ENCODE data around the gene CDX2. TPM values are rescaled to one million over a fixed set of nuclear protein-coding genes. Genes with fewer than 3 reads are reported as not detected.

Gene CDX2
- total RNA-seq, 1 donor from 2014 or later: not detected

GRCh38 chr13:27933580-27934328 lies 35.4 kb downstream of the CDX2 start:
- ATAC-seq (no peak), DNase-seq (ENCODE audit: low spot score) (no peak)

GRCh38 chr13:27933118-27933517 lies 36.0 kb downstream of the CDX2 start:
- DNase-seq (ENCODE audit: low spot score) (no peak), ATAC-seq (no peak)

- ATAC-seq: no peak
These were observed 39.2 kb downstream of the CDX2 start for GRCh38 chr13:27929868-27930267.

GRCh38 chr13:27928805-27929753 lies 40.0 kb downstream of the CDX2 start:
- no peak for ATAC-seq
- no peak for DNase-seq (ENCODE audit: low spot score)

More at GRCh38 chr13:27929868-27930267, 39.2 kb downstream of the CDX2 start:
- no peak for DNase-seq (ENCODE audit: low spot score)

GRCh38 chr13:27928353-27928804 lies 40.7 kb downstream of the CDX2 start:
- ATAC-seq (no peak), DNase-seq (ENCODE audit: low spot score) (no peak)

GRCh38 chr13:27927444-27928352 lies 41.4 kb downstream of the CDX2 start:
- no peak for ATAC-seq
- no peak for DNase-seq (ENCODE audit: low spot score)

- ATAC-seq (no peak), DNase-seq (ENCODE audit: low spot score) (no peak)
These were observed 42.3 kb downstream of the CDX2 start for GRCh38 chr13:27926644-27927434.

GRCh38 chr13:27925220-27925991 lies 43.7 kb downstream of the CDX2 start:
- ATAC-seq (no peak), DNase-seq (ENCODE audit: low spot score) (no peak)

GRCh38 chr13:27924529-27925141 lies 44.5 kb downstream of the CDX2 start:
- DNase-seq (ENCODE audit: low spot score) (no peak), ATAC-seq (no peak)

- ATAC-seq: no peak
- no peak for DNase-seq (ENCODE audit: low spot score)
These were observed 45.2 kb downstream of the CDX2 start for GRCh38 chr13:27923794-27924528.

- ATAC-seq (no peak), DNase-seq (ENCODE audit: low spot score) (no peak)
These were observed 46.1 kb downstream of the CDX2 start for GRCh38 chr13:27922883-27923612.

GRCh38 chr13:27921961-27922882 lies 46.9 kb downstream of the CDX2 start:
- ATAC-seq (no peak), DNase-seq (ENCODE audit: low spot score) (no peak)

- peak; percentile 20 for ATAC-seq
- DNase-seq (ENCODE audit: low spot score): no peak
These were observed 47.6 kb downstream of the CDX2 start for GRCh38 chr13:27921421-27921960.

- ATAC-seq (peak; percentile 48), DNase-seq (ENCODE audit: low spot score) (no peak)
These were observed 48.3 kb downstream of the CDX2 start for GRCh38 chr13:27920677-27921420.

Data from left lobe of liver (tissue), 2 donors.